K562 (cell line): Measurements from ENCODE around the gene NDUFAF2. TPM values are rescaled to one million over a fixed set of nuclear protein-coding genes. Genes with fewer than 3 reads are reported as not detected.

Experiments
- ARHGAP35 ChIP-seq: fragments of 450-650 bp; IDR thresholded peaks from 2 replicates; pipeline ENCODE4 v1.6.1; 2018; ENCODE audit not compliant: partially characterized antibody
- ATF4 ChIP-seq: fragments of 450-650 bp; formaldehyde crosslinking; IDR thresholded peaks from 2 replicates; pipeline ENCODE4 v1.4.0; 2022; ENCODE audit warnings: mild to moderate bottlenecking, moderate library complexity
- BDP1 ChIP-seq: IDR thresholded peaks from 3 replicates; pipeline ENCODE4 v1.6.1; 2011; ENCODE audit not compliant: insufficient read length, insufficient read depth
- DDX20 ChIP-seq: fragments of 450-650 bp; IDR thresholded peaks from 2 replicates; pipeline ENCODE4 v1.6.1; 2016; ENCODE audit warnings: missing genetic modification characterization, low read depth, mild to moderate bottlenecking, missing compliant biosample characterization, moderate library complexity
- ESRRA ChIP-seq: fragments of 450-650 bp; IDR thresholded peaks from 2 replicates; pipeline ENCODE4 v1.6.1; 2014; ENCODE audit warnings: low read depth, mild to moderate bottlenecking, moderate library complexity, borderline replicate concordance
- ETV5 ChIP-seq: sonication (generic); formaldehyde crosslinking; IDR thresholded peaks from 2 replicates; pipeline ENCODE4 v1.4.0; 2020; ENCODE audit warnings: low read depth, mild to moderate bottlenecking, missing genetic modification reagents
- GABPA ChIP-seq: fragments of 200-800 bp; sonication (Bioruptor generic); conservative IDR thresholded peaks from 2 replicates; pipeline ENCODE4 v1.6.1; 2016; ENCODE audit warnings: low read depth, missing genetic modification characterization, missing compliant biosample characterization
- NFYB ChIP-seq: IDR thresholded peaks from 2 replicates; pipeline ENCODE4 v1.6.1; 2011; ENCODE audit warnings: mild to moderate bottlenecking, moderate library complexity; ENCODE audit not compliant: insufficient read length; ENCODE audit errors: extremely low read depth
- POLR2A ChIP-seq: fragments of 450-650 bp; conservative IDR thresholded peaks from 2 replicates; pipeline ENCODE4 v1.6.1; 2016
- RAD51 ChIP-seq: fragments of 450-650 bp; IDR thresholded peaks from 2 replicates; pipeline ENCODE4 v1.7.1; 2016; ENCODE audit warnings: low read depth, mild to moderate bottlenecking, borderline replicate concordance
- RHOXF2B ChIP-seq: fragments of 250-450 bp; sonication (Bioruptor Pico); conservative IDR thresholded peaks from 2 replicates; pipeline ENCODE4 v1.5.1; 2021
- SP2 ChIP-seq: IDR thresholded peaks from 2 replicates; pipeline ENCODE4 v1.6.1; 2011; ENCODE audit warnings: mild to moderate bottlenecking, low read depth, low read length, moderate library complexity; ENCODE audit not compliant: poor library complexity, severe bottlenecking; ENCODE audit errors: extremely low read depth
- ZC3H8 ChIP-seq: fragments of 450-650 bp; IDR thresholded peaks from 2 replicates; pipeline ENCODE4 v1.6.1; 2017
- ZKSCAN3 ChIP-seq: fragments of 250-450 bp; sonication (Bioruptor Pico); IDR thresholded peaks from 2 replicates; pipeline ENCODE4 v1.4.0; 2020
- ZNF408 ChIP-seq: fragments of 250-450 bp; sonication (Bioruptor Pico); IDR thresholded peaks from 2 replicates; pipeline ENCODE4 v1.4.0; 2020; ENCODE audit warnings: low read depth, mild to moderate bottlenecking, moderate library complexity
- ZNF445 ChIP-seq: fragments of 250-450 bp; sonication (Bioruptor Pico); IDR thresholded peaks from 2 replicates; pipeline ENCODE4 v1.4.0; 2020; ENCODE audit warnings: low read depth, mild to moderate bottlenecking, moderate library complexity
- polyA plus RNA-seq, 8 experiments: library from polyadenylated mRNA; depleted of rRNA in 4 of 8; stranded (reverse) in 5 of 8; unstranded in 3 of 8; fragments of >200 nt; fragmentation: Nextera tagmentation in 2 of 8; fragmentation: Illumina TruSeq in 1 of 8; extraction: Ambion mirVana in 2 of 8; extraction: Trizol in 1 of 8; gene quantifications; 2 replicates each; pipeline versions ENCODE4 v1.2.1 to v1.2.3, GENCODE V29; 2011 to 2014; ENCODE audit warnings: inconsistent platforms in 1 of 8, missing spikeins in 1 of 8
- total RNA-seq, 7 experiments: library from RNA; depleted of rRNA in 6 of 7; stranded (reverse); fragments of >200 nt in 6 of 7; fragmentation: Illumina TruSeq in 2 of 7; extraction: Trizol in 2 of 7; gene quantifications; 2 replicates each; pipeline versions ENCODE4 v1.2.1 to v1.2.3, GENCODE V29; 2011 to 2021; ENCODE audit warnings: low replicate concordance in 1 of 7
- TF ChIP-seq, protein P1 (sequence below): fragments of 250-450 bp; sonication (Bioruptor Pico); IDR thresholded peaks from 2 replicates; pipeline ENCODE4 v1.8.0; 2022; ENCODE audit warnings: inconsistent platforms, mild to moderate bottlenecking, moderate library complexity, borderline replicate concordance
- TF ChIP-seq, protein P2 (sequence below): sonication (generic); formaldehyde crosslinking; IDR thresholded peaks from 2 replicates; pipeline ENCODE4 v1.8.0; 2023; ENCODE audit warnings: mild to moderate bottlenecking, missing genetic modification reagents
- TF ChIP-seq, protein P3 (sequence below): fragments of 450-650 bp; IDR thresholded peaks from 2 replicates; pipeline ENCODE4 v1.6.1; 2016; ENCODE audit warnings: borderline replicate concordance

The NDUFAF2 gene
- total and polyA plus RNA-seq, 9 of the 15 experiments (the other 6 are each of a cell fraction or from before 2014, with no cell fraction given), result 56.0 to 155 (median 95.9) TPM

- TF ChIP-seq ETV5 (CRISPR knock-in tag) (peak; percentile 91), BDP1 (no peak), RAD51 (no peak), SP2 (no peak), NFYB (no peak), POLR2A (peak; percentile 92), ZNF445 (CRISPR knock-in tag) (no peak), ZC3H8 (no peak), ESRRA (peak; percentile 59; the same call in 1 of the 2 replicates), ATF4 (no peak), ARHGAP35 (no peak), GABPA (tag) (peak; percentile 98), ZKSCAN3 (CRISPR knock-in tag) (no peak), RHOXF2B (CRISPR knock-in tag) (peak; percentile 50; the same call in 1 of the 2 replicates), DDX20 (tag) (no peak), ZNF408 (CRISPR knock-in tag) (no peak)
- TF ChIP-seq, protein P1, sequence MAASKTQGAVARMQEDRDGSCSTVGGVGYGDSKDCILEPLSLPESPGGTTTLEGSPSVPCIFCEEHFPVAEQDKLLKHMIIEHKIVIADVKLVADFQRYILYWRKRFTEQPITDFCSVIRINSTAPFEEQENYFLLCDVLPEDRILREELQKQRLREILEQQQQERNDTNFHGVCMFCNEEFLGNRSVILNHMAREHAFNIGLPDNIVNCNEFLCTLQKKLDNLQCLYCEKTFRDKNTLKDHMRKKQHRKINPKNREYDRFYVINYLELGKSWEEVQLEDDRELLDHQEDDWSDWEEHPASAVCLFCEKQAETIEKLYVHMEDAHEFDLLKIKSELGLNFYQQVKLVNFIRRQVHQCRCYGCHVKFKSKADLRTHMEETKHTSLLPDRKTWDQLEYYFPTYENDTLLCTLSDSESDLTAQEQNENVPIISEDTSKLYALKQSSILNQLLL (CRISPR knock-in tag), result no peak
- TF ChIP-seq, protein P2, sequence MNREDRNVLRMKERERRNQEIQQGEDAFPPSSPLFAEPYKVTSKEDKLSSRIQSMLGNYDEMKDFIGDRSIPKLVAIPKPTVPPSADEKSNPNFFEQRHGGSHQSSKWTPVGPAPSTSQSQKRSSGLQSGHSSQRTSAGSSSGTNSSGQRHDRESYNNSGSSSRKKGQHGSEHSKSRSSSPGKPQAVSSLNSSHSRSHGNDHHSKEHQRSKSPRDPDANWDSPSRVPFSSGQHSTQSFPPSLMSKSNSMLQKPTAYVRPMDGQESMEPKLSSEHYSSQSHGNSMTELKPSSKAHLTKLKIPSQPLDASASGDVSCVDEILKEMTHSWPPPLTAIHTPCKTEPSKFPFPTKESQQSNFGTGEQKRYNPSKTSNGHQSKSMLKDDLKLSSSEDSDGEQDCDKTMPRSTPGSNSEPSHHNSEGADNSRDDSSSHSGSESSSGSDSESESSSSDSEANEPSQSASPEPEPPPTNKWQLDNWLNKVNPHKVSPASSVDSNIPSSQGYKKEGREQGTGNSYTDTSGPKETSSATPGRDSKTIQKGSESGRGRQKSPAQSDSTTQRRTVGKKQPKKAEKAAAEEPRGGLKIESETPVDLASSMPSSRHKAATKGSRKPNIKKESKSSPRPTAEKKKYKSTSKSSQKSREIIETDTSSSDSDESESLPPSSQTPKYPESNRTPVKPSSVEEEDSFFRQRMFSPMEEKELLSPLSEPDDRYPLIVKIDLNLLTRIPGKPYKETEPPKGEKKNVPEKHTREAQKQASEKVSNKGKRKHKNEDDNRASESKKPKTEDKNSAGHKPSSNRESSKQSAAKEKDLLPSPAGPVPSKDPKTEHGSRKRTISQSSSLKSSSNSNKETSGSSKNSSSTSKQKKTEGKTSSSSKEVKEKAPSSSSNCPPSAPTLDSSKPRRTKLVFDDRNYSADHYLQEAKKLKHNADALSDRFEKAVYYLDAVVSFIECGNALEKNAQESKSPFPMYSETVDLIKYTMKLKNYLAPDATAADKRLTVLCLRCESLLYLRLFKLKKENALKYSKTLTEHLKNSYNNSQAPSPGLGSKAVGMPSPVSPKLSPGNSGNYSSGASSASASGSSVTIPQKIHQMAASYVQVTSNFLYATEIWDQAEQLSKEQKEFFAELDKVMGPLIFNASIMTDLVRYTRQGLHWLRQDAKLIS, result peak; percentile 73
- TF ChIP-seq, protein P3, sequence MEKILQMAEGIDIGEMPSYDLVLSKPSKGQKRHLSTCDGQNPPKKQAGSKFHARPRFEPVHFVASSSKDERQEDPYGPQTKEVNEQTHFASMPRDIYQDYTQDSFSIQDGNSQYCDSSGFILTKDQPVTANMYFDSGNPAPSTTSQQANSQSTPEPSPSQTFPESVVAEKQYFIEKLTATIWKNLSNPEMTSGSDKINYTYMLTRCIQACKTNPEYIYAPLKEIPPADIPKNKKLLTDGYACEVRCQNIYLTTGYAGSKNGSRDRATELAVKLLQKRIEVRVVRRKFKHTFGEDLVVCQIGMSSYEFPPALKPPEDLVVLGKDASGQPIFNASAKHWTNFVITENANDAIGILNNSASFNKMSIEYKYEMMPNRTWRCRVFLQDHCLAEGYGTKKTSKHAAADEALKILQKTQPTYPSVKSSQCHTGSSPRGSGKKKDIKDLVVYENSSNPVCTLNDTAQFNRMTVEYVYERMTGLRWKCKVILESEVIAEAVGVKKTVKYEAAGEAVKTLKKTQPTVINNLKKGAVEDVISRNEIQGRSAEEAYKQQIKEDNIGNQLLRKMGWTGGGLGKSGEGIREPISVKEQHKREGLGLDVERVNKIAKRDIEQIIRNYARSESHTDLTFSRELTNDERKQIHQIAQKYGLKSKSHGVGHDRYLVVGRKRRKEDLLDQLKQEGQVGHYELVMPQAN, result peak; percentile 88
Measured at GRCh38 chr5:61162010-61162831, 217.2 kb downstream of the NDUFAF2 start, which contains the start of gene SMIM15 (continued).
